GM21423 (cell line): ENCODE data around the gene DENND4A.

ENCODE experiments used
- ATAC-seq: cut with Tn5 transposase; IDR thresholded peaks from one replicate; pipeline ENCODE4 v1.9.1; 2021; ENCODE audit warnings: mild to moderate bottlenecking, moderate library complexity; ENCODE audit not compliant: unreplicated experiment

Gene DENND4A

DNA sequence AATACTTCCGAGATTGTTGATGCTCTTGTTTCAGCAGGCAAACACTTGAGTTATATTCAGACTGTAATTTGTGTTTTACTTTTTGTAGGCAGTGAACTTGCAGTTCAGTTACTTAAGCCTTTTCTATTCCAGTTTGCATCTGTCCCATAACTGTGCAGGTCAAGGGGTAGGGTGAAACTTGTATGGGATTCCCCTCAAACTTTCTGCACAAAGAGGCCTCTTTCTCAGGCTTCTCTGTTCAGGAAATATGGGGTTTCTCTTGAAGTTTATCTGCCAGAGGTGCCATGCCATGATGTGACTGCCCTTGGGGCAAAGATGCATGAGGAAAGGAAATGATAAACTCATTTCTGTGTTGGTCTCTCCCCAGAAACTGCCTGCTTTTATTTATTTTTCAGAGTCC, 103.6 kb downstream of the DENND4A start:
- no peak for ATAC-seq

DNA sequence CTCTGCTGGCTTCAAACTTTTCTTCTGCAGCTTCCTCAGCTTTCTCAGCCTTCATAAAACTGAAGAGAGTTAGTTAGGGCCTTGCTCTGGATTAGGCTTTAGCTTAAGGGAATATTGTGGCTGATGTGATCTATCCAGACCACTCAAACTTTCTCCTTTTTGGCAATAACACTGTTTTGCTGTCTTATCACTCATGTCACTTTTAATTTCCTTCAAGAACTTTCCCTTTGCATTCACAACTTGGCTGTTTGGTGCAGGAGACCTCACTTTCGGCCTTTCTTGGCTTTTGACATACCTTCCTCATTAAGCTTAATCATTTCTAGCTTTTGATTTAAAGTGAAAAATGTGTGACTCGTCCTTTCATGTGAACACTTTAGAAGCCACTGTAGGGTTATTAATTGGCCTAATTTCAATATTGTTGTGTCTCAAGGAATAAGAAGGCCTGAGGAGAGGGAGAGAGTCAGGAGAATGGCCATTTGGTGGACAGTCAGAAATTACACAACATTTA, 109.6 kb downstream of the DENND4A start:
- no peak for ATAC-seq

DNA sequence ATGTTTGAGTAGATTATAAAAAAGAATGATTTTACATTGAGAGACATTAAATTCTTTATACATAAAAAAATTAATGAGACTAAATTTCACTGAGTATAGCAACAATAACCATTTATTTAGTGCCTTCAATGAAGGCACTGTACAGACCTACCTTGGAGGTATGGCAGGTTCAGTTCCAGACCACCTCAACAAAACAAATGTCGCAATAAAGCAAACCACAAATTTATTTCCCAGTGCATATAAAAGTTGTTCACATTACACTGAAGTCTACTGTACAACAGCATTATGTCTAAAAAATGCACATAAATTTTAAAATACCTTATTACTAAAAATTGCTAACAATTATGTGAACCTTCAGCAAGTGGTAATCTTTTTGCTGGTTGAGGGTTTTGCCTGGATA, 111.5 kb downstream of the DENND4A start:
- no peak for ATAC-seq

DNA sequence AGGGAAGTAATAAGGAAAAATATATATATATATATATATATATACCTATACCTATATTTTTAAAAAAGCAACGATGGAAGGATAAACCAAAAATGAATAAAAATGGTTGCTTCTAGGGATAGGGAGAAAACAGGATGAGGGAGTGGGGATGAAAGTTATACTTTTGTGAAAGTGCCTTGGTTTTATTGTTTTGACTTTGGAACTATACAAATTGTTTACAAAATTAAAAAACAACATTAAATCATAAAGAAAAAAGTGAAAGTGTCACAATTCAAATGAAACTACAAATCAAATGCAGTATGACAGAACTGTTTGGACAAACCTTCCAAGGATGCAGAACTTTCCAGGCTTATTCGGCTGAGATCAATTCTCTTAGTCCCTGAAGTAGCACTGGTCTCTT, 116.0 kb downstream of the DENND4A start:
- no peak for ATAC-seq

DNA sequence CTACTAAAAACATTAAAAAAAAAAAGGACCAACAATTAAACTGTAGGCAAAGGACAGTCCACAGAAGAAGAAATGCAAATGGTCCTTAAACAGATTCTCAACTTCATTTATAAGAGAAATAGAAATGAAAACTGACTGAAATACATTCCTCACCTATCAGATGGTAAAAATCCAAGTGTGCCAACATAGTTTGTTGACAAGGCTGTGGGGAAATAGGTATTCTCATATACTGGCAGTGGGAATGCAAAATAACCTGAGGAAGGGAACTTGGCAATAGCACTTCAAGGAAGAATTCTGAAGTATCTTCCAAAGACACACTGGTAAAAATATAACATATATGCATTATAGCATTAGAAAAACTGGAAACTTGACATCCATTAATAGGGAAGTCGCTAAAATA, 116.5 kb downstream of the DENND4A start:
- no peak for ATAC-seq

DNA sequence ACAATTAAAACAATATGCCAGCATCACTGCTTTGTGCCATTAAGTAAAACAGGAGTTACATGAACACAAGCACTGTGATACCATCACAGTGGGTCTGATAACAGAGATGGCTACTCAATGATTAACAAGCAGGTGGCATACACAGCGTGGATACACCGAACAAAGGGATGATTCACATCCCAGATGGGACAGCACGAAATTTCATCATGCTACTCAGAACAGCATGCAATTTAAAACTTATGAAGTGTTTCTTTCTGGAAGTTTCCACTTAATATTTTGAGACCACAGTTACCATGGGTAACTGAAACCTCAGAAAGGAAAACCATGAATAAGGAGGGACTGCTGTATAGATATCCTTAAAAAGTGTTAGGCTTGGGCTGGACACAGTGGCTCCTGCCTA, 125.8 kb downstream of the DENND4A start:
- ATAC-seq, result no peak

DNA sequence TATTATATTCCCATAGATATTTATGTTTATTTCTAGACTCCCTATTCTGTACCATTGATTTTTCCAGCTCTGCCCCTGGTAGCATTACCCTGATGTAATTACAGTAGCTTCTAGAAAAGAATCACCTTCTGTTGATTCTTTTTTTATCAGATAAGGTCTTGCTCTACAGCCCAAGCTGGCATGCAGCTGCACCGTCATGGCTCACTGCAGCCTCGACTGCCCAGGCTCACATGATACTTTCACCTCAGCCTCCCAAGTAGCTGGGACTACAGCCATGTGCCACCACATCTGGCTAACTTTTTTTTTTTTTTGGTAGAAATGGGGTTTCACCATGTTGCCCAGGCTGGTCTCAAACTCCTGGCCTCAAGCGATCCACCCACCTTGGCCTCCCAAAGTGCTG, 128.6 kb downstream of the DENND4A start:
- no peak for ATAC-seq

DNA sequence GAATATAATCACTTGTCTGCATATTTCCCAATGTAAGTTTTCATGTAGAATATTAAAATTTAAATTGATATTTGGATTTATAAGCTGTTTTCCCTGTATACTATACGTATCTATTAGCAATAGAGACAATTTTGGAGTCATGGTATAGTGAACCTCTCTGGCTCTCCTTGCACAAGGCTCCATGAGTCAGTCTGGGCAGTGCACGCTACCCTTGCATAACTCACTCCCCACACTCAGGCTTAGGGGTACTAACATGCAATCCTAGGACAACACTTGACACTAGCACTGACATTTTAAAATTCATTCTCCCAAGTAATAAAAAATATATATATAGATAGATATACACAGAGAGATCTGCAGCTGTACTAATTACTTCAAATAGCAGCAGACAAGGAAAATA, 131.2 kb downstream of the DENND4A start:
- no peak for ATAC-seq

DNA sequence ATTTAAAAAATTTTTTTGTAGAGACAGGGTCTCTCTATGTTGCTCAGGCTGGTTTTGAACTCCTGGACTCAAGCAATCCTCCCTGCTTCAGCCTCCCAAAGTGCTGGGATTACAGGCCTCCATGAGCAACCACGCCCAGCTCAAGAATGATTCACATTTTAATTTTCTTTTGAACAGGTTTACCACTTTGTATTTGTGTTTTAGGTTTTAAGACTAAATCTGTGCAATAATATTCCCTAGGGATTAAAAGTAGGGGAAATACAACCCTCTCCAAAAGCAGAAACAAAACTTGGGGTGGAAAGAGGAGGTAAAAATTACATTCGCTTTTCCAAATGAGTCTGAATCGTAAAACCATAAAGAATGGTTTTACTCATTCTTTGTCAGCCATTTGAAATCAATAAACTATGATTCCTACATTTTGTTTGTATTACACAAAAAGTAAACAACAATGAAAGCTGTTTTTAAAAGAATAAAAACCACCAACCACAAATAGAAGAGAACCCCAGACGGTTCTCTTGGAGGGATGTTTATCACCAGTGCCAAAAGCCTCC, 132.5 kb downstream of the DENND4A start:
- ATAC-seq, result no peak

DNA sequence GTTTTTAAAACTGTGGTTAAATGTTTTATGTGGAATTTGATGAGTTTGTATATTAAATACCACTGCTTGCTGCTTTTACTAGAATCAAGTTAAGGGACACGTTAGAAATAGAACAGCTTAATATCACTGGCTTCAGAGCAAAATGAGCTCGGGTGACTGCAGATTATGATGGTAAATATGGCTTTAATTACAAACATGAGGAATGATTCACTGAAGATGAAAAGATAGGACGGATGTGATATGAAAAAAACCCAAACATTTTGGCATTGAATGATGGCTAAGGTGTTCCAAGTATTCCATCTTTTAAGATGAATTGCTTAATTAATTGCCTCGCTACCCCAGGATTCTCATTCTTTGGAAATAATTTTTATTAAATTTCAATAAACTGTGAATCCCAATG, 136.6 kb downstream of the DENND4A start:
- ATAC-seq, result no peak

DNA sequence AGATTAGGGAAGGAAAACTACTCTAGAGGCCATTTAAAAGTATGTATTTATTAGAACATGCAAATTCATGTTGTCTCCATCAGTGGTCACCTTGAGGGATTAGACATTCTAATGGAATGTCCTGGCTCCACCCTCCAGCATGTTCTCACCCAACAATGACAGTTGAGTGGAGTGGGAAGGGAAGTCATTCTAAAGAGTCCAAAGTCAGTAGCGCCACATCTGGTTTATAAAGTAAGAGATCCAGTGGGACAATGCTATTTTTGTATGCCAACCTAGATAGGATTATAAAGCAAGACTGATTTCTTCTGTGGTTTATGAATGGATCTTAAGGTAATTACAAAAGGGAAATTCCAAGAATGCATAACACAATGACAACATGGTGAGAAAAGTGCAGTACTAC, 137.1 kb downstream of the DENND4A start:
- ATAC-seq, result no peak

DNA sequence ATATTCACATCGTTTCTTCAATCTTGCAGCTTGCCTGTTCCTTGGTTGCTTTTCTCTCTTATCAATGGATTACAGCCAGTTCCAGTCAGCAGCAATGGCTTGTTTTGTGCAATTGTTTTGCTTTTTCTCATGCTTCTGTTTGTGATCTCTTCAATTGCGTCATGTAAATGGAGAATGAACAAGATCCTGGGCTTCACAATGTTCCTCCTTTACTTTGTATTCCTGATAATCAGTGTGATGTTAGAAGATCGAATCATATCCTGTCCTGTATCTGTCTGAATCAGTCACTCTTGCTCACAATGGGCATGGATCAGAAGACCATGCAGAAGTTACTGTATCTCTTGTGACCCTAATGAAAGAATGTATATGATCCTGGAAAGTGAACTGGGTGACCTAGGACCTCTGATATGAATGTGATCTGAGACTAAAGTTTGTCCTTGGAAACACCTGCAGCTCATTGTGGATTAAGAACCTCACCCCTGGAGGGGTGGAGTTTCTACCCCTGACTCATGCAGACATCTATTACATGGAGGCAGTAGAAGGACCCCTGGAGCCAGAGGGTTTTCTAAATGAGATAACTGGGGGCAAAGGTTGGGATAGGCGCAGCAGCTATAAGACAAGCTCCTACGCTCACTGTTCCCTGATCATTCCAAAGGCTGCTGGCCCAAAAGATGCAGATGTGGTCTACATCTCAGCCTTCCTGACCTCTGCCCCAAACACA, 138.1 kb downstream of the DENND4A start:
- ATAC-seq, result no peak

DNA sequence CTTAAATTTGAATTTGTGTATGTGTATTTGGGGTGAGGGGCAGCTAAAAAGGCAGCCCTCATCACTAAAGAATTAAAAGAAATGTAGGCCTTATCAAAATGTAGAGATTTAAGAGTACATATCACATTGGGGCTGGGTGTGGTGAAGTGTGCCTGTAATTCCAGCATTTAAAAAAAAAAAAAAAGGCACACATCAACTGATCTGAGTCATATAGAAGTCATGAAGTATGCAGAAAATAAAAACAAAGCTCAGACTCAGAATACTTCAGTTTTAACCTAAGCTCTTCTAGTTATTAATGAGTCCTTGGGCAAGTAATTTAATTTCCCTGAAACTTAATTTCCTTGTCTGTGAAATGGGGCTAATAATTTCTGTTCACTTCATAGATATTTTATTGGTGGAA, 138.8 kb downstream of the DENND4A start:
- ATAC-seq, result no peak

DNA sequence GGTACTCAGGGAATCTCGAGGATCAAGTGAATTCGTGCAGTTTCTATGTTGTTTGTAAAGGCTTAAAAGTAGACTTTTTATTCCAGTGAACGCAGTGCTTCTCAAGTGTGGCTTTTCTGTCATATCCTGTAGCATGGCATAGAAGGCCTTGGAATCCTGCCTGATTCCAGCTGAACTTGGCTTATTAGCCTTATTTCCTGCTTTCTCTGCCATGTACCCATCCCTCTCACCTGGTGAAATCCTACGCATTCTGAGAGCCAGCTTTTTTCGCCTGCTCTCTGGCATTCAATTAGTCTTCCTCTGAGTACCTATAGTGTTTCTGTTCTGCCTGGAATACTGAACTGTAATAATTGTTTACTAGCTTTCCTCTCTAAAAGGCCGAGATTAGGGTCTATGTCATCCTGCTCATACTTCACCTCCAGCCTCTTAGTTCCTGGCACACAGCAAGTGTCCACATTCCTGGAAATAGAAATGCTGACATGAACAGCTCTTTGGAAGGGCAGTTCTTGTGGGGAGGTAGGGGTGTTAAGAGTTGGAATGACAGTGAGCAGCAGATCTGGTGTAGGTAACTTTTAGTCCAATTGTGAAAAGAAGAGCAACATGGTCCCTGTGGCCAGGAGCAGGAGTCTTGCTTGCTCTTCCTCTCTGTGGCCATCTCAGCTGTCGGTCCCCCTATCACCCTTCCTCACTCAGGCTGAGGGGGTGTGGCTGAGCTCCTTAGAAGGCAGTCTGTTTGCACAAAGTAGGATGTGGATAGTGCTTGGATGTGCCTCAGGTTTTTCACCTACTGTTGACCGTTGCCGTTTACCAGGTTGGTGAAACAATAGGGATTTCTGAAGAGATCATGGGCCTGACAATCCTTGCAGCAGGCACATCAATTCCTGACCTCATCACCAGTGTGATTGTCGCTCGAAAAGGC, 140.0 kb downstream of the DENND4A start:
- ATAC-seq, result no peak

DNA sequence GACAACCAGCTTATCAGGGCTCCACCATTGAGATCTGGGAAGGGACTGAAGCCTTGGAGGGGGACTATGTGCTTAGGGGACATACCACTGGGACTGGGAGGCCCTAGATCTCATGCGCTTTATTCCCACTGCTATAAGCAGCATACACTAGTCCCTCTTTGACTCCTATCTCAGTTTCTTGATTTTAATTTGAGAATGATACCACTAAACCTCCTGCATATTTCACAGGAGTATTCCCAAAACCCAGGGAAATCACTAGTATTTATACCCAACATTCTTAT, 141.1 kb downstream of the DENND4A start:
- ATAC-seq, result no peak

DNA sequence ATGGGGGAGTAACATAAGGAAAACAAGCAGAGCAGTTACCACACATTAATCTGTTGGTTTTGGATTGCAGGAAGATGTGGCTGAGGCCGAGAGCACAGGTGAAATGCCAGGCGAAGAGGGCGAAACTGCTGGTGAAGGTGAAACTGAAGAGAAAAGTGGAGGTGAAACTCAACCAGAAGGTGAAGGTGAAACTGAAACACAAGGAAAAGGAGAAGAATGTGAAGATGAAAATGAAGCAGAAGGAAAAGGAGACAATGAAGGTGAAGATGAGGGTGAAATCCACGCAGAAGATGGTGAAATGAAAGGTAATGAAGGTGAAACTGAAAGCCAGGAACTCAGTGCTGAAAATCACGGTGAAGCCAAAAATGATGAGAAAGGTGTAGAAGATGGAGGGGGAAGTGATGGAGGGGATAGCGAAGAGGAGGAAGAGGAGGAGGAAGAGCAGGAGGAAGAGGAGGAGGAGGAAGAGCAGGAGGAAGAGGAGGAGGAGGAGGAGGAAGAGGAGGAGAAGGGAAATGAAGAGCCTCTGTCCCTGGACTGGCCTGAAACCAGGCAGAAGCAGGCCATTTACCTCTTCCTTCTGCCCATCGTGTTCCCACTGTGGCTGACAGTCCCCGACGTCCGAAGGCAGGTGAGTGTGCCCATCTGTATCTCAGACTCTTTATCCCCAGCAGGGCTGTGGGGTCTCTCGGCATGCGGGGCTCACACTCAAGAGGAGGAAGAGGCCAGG, 141.6 kb downstream of the DENND4A start:
- ATAC-seq, result no peak

DNA sequence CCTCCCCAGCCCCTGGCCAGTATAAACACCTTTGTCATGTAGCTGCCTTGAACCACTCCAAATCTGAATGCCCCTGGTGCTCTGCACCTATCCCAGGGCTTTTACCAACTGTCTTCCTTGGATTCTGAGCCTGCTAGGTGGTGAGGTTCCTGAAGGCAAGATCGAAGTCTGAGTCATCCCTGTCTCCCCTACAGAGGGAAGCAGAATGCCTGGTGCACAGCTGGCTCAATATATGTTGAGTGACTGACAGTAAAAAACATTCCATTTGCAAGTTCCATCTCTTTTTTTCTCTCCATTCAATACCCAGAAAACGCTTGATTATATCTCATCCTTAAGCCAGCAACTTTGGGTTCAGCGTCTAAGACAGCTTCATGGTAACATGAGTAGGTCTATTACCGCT, 145.6 kb downstream of the DENND4A start:
- no peak for ATAC-seq

DNA sequence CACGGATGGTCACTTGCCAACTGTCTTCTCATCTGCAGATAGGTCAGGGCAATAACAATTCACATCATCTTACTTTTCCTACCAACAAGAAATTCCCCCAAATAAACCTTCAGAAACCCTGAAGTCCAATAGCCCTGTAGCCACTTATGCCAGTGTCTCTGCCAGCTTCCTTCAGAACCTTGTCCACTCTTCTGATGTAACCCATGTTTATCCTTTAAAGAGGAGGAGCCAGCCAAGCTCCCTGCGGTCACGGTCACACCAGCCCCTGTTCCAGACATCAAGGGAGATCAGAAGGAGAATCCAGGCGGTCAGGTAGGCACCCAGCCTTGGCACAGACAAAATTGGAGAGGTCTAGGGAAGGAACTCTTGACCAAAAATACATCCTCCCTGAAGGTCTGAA, 146.7 kb downstream of the DENND4A start:
- ATAC-seq, result no peak

DNA sequence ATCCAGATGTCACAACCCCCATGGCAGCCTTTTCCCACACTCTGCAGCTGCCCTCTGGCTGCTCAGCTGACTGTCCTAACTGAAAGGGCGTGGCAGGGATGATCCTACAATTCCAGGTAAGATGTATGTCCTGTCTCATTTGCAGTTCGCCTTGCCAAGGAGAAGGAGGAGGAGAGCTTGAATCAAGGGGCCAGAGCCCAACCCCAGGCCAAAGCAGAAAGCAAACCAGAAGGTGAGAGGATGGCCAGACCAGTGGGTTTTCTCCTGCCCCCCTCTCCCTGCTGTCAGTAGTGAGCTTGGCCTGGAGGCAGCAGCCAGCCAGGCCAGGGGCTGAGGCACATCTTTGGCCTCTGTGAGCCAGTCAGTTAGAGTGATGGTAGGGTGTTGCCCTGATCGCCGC, 147.8 kb downstream of the DENND4A start:
- no peak for ATAC-seq

DNA sequence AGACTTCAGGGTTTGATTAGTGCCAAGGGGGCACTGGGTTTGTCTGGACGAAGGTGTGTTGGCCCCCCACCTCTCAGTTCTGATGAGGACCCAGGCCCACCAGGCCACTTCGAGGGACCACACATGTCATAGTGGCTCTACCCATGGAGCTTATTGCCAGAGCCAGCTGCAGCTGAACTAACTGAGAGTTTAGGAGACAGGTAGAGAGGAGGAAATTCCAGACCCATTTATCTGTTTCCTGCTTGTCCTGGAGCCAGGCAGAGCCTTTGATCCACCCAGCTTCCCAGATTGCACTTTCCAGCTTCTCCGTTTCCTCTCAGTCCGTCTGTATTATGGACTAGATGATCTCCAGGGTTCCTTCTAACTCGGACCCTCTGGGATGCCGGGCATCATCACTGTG, 149.5 kb downstream of the DENND4A start:
- ATAC-seq, result no peak

DNA sequence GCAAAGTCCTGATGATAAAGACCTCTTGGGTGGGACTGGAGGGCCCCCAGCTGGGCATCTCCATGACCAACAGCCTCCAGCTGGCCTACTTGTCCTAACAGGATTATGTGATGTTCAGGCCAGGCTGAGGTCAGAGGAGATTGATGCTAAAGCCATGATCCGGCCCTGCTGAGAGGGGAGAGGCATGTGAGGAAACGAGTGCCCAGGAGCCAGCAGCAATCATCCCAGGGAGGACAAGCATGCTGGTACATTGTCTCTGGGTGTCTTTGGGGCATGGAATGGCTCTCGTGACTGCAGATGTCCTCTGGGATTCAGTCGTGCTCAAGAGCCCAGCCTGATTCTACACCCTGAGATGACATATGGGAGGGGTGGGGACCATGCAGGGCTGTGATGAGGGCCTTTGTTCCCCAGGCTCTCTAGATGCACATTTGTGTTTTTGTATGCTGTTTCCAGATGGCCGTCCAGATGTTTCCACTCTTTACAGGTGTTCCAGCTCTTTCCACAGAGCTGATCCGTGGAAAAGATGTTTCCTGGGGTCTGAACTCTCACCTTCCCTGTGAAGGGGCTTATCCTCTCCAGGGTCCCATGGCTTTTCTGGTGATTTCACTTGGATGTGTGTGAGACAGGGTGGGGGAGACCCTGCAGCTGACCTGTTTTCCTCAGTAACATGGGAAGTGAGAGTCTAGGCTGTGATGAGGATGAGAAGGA, 150.2 kb downstream of the DENND4A start:
- no peak for ATAC-seq
